ENCODE measurements around the gene ZSCAN20.
A peak's percentile ranks its signal among the peaks of the same experiment; 100 is the strongest.

ZSCAN20 gene

DNA sequence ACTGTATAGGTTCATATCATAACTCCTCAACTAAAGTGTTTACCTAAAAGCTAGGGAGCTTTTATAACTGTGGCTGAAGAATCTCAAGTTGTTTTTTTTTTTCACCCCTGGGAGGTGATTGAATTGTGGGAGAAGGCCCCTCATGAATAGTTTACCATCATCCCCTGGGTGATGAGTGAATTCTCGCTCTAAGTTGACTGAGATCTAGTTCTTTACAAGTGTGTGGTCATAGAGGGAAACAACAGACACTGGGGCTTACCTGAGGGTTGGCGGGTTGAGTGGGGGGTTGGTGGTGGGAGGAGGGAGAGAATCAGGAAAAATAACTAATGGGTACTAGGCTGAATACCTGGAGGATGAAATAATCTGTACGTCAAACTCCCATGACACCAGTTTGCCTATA lies 7.9 kb upstream of the ZSCAN20 start:
- Histone ChIP-seq H3K36me3 (ENCODE audit: control insufficient read depth in 2 of 2, insufficient read depth in 2 of 2, low read length in 2 of 2) (no peaks in the 10 kb centered on the region), H3K4me1 (ENCODE audit: control insufficient read depth, insufficient read depth, low read length) (peaks cover 57% of the 10 kb centered on the region), H3K27me3 (ENCODE audit: control insufficient read depth in 1 of 2, insufficient read depth in 2 of 2, low read length in 2 of 2) (no peaks in the 10 kb centered on the region), H3K4me3 (ENCODE audit: low read length in 2 of 2) (no peak overlapping the region), H3K9ac (ENCODE audit: low read length in 2 of 2) (no peak overlapping the region), H3K27ac (ENCODE audit: low read length) (no peak overlapping the region), H3K9me3 (ENCODE audit: control insufficient read depth in 2 of 2, low read length in 2 of 2) (no peaks in the 10 kb centered on the region)

DNA sequence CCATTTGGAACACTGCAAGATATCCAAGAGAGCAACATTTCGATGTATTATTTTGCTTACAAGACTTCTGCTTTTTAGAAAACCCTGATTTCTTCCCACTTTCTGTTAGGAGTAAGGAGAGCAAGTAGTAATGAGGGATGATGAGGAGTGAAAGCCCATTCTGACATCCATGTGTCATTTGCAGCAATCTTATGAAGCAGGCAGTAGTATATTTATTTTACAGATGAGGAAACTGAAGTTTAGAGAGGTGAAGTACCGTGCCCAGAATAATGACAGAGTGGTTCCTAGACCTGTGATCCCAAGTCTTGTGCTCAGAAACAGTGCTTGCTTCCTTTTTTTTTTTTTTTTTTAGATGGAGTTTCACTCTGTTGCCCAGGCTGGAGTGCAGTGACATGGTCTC lies 7.1 kb upstream of the ZSCAN20 start:
- peaks cover 57% of the 10 kb centered on the region for H3K4me1 ChIP-seq (ENCODE audit: control insufficient read depth, insufficient read depth, low read length)
- no peaks in the 10 kb centered on the region for H3K27me3 ChIP-seq (ENCODE audit: control insufficient read depth in 1 of 2, insufficient read depth in 2 of 2, low read length in 2 of 2)
- no peaks in the 10 kb centered on the region for H3K9me3 ChIP-seq (ENCODE audit: control insufficient read depth in 2 of 2, low read length in 2 of 2)
- no peaks in the 10 kb centered on the region for H3K36me3 ChIP-seq (ENCODE audit: control insufficient read depth in 2 of 2, insufficient read depth in 2 of 2, low read length in 2 of 2)
- no peak overlapping the region for H3K9ac ChIP-seq (ENCODE audit: low read length in 2 of 2)
- H3K27ac ChIP-seq (ENCODE audit: low read length): no peak overlapping the region
- no peak overlapping the region for H3K4me3 ChIP-seq (ENCODE audit: low read length in 2 of 2)

DNA sequence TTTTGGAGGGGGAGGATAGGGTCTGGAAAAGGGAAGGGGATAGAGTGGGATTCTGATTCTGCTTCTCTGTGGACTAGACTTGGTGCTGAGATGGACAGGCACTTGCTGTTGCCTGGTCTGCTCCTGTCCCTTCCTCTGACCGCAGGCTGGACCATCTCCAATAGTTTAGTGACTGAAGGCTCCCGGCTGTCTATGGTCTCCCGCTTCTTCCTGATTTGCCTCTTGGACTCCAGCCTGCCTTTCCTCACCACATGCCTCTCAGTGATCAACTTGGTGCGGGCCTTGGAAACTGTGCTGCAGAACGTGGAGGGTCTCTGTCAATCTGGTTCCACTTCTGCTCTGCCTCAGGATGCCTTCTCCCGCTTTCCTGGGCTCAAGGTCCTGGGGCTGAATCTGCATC lies 6.3 kb upstream of the ZSCAN20 start:
- Histone ChIP-seq H3K9ac (ENCODE audit: low read length in 2 of 2) (no peak overlapping the region), H3K4me3 (ENCODE audit: low read length in 2 of 2) (no peak overlapping the region), H3K9me3 (ENCODE audit: control insufficient read depth in 2 of 2, low read length in 2 of 2) (no peaks in the 10 kb centered on the region), H3K27ac (ENCODE audit: low read length) (no peak overlapping the region), H3K27me3 (ENCODE audit: control insufficient read depth in 1 of 2, insufficient read depth in 2 of 2, low read length in 2 of 2) (no peaks in the 10 kb centered on the region), H3K36me3 (ENCODE audit: control insufficient read depth in 2 of 2, insufficient read depth in 2 of 2, low read length in 2 of 2) (no peaks in the 10 kb centered on the region), H3K4me1 (ENCODE audit: control insufficient read depth, insufficient read depth, low read length) (peaks cover 58% of the 10 kb centered on the region)

DNA sequence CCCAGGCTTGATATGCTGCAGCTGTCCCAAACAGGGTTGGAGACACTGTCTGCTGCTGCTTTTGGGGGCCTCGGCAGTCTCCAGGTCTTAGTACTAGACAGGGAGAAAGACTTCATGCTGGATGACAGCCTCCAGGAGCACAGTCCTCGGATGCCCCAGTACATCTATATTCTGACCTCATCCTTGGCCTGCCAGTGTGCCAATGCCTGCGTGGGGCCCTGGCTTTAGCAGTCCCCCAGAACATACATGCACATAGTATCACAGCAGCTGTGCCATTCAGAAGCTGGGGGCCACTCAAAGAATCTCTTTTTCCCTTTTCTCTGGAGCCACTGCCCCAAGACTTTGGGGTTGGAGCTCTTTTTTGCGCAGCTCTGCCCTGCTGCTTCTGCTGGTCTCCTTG lies 4.4 kb upstream of the ZSCAN20 start:
- Histone ChIP-seq H3K4me3 (ENCODE audit: low read length in 2 of 2) (no peak overlapping the region), H3K9me3 (ENCODE audit: control insufficient read depth in 2 of 2, low read length in 2 of 2) (no peaks in the 10 kb centered on the region), H3K36me3 (ENCODE audit: control insufficient read depth in 2 of 2, insufficient read depth in 2 of 2, low read length in 2 of 2) (no peaks in the 10 kb centered on the region), H3K27me3 (ENCODE audit: control insufficient read depth in 1 of 2, insufficient read depth in 2 of 2, low read length in 2 of 2) (no peaks in the 10 kb centered on the region), H3K27ac (ENCODE audit: low read length) (peak overlapping the region; percentile 78), H3K4me1 (ENCODE audit: control insufficient read depth, insufficient read depth, low read length) (peaks cover 62% of the 10 kb centered on the region), H3K9ac (ENCODE audit: low read length in 2 of 2) (peak overlapping the region in 1 of 2 donors; percentile 42)

DNA sequence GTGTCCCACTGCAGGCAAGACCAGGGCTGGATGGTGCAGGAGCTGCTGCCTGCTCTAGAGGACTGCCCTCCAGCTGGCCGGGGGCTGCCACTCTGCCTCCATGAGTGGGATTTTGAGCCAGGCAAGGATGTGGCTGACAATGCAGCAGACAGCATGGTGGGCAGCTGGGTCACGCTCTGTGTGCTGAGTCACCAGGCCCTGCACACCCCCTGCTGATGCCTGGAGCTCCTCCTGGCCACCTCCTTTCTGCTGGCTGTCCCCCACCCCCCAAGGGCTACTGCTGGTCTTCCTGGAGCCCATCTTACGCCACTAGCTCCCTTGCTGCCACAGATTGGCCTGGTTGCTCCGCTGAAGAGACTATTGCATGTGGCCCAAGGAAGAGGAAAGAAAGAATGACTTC lies 3.9 kb upstream of the ZSCAN20 start:
- H3K27me3 ChIP-seq (ENCODE audit: control insufficient read depth in 1 of 2, insufficient read depth in 2 of 2, low read length in 2 of 2): no peaks in the 10 kb centered on the region
- peaks cover 66% of the 10 kb centered on the region for H3K4me1 ChIP-seq (ENCODE audit: control insufficient read depth, insufficient read depth, low read length)
- no peak overlapping the region for H3K4me3 ChIP-seq (ENCODE audit: low read length in 2 of 2)
- H3K9ac ChIP-seq (ENCODE audit: low read length in 2 of 2): peak overlapping the region in 1 of 2 donors; percentile 42
- no peaks in the 10 kb centered on the region for H3K36me3 ChIP-seq (ENCODE audit: control insufficient read depth in 2 of 2, insufficient read depth in 2 of 2, low read length in 2 of 2)
- H3K27ac ChIP-seq (ENCODE audit: low read length): peak overlapping the region; percentile 78
- no peaks in the 10 kb centered on the region for H3K9me3 ChIP-seq (ENCODE audit: control insufficient read depth in 2 of 2, low read length in 2 of 2)

DNA sequence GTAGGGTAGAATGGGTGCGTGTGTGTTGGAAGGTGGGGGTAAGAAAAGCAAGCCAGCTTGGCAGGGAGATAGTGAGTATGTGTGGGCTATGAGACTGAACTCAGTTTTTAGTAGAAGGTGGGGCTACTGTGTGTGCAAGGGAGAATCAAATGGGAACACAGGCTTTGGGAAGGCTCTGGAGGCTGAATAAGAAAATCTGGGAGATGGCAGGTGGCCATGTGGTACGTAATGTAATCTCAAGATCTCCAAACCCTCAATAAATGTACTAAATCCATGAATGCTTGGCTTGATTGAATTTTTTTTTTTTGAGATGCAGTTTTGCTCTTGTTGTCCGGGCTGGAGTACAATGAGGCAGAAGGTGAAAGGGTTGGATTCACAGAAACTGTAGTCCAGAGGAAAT lies 3.5 kb upstream of the ZSCAN20 start:
- Histone ChIP-seq H3K27ac (ENCODE audit: low read length) (peak overlapping the region; percentile 78), H3K9me3 (ENCODE audit: control insufficient read depth in 2 of 2, low read length in 2 of 2) (no peaks in the 10 kb centered on the region), H3K27me3 (ENCODE audit: control insufficient read depth in 1 of 2, insufficient read depth in 2 of 2, low read length in 2 of 2) (no peaks in the 10 kb centered on the region), H3K4me3 (ENCODE audit: low read length in 2 of 2) (no peak overlapping the region), H3K9ac (ENCODE audit: low read length in 2 of 2) (no peak overlapping the region), H3K36me3 (ENCODE audit: control insufficient read depth in 2 of 2, insufficient read depth in 2 of 2, low read length in 2 of 2) (no peaks in the 10 kb centered on the region), H3K4me1 (ENCODE audit: control insufficient read depth, insufficient read depth, low read length) (peaks cover 66% of the 10 kb centered on the region)

DNA sequence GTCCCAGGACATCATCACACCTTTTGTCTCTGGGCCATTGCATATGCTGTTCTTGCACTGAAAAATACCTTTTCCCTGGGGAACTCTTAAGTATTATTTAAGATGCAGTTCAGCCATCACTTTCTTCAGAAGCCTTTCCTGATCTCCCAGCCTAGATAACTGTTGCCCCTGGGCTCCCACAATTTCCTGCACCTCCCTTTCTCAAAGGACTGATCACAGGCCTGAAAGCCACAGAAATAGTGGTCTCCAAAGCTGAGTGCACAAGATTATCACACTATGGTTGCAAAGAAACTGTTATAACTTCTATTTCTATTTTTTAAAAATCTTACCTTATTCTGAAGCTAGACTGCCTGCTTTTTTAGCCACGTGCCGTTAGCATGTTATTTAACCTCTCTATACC lies 2.8 kb upstream of the ZSCAN20 start:
- no peaks in the 10 kb centered on the region for H3K27me3 ChIP-seq (ENCODE audit: control insufficient read depth in 1 of 2, insufficient read depth in 2 of 2, low read length in 2 of 2)
- H3K9me3 ChIP-seq (ENCODE audit: control insufficient read depth in 2 of 2, low read length in 2 of 2): no peaks in the 10 kb centered on the region
- peak overlapping the region; percentile 78 for H3K27ac ChIP-seq (ENCODE audit: low read length)
- peaks cover 66% of the 10 kb centered on the region for H3K4me1 ChIP-seq (ENCODE audit: control insufficient read depth, insufficient read depth, low read length)
- H3K9ac ChIP-seq (ENCODE audit: low read length in 2 of 2): no peak overlapping the region
- no peaks in the 10 kb centered on the region for H3K36me3 ChIP-seq (ENCODE audit: control insufficient read depth in 2 of 2, insufficient read depth in 2 of 2, low read length in 2 of 2)
- no peak overlapping the region for H3K4me3 ChIP-seq (ENCODE audit: low read length in 2 of 2)

DNA sequence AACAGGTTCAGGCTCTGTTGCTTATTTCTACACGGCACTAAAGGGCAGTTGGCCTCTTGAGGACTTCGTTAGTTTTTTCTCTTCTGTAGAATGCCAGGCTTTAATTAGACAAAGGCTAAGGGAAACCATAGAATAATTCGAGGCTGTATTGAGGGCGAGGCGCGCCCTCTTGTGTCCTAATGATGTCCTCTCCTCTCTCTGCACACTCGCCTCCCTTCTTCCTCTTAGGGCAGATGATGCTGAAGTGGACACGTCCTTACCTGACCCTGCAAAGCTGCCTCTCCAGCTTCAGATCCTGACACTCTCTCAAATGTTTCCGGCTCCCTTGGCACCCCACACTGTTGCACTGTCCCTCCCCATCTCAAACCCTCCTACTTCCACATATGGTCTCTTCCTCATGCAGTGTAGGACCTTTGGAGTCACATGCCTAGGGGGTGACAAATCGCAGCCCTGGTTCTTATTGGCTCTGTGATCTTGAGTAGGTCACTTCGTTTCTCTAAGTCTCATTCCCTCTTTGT lies 1.9 kb upstream of the ZSCAN20 start:
- Histone ChIP-seq H3K4me3 (ENCODE audit: low read length in 2 of 2) (peak overlapping the region in 1 of 2 donors; percentile 40), H3K9ac (ENCODE audit: low read length in 2 of 2) (peak overlapping the region in 1 of 2 donors; percentile 62), H3K36me3 (ENCODE audit: control insufficient read depth in 2 of 2, insufficient read depth in 2 of 2, low read length in 2 of 2) (no peaks in the 10 kb centered on the region), H3K27ac (ENCODE audit: low read length) (peak overlapping the region; percentile 78), H3K9me3 (ENCODE audit: control insufficient read depth in 2 of 2, low read length in 2 of 2) (no peaks in the 10 kb centered on the region), H3K4me1 (ENCODE audit: control insufficient read depth, insufficient read depth, low read length) (peaks cover 63% of the 10 kb centered on the region), H3K27me3 (ENCODE audit: control insufficient read depth in 1 of 2, insufficient read depth in 2 of 2, low read length in 2 of 2) (no peaks in the 10 kb centered on the region)

DNA sequence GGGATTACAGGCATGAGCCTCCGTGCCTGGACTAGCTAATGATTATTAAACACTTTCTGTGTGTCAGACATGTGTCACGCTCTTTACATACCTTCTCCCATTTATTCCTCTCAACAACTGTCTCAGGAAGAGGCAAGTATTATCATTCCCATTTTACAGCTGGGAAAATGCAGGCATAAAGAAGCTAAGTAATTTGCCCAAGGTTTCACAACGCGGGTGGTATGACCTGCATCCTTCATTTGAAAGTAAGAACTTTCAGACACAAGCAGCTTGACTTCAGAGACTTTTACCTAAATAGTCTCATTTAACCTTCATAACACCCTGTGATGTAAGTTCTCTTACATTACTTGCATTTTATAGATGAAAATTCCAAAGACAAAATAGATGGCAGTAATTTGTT lies 1.0 kb upstream of the ZSCAN20 start:
- peak overlapping the region; percentile 78 for H3K27ac ChIP-seq (ENCODE audit: low read length)

DNA sequence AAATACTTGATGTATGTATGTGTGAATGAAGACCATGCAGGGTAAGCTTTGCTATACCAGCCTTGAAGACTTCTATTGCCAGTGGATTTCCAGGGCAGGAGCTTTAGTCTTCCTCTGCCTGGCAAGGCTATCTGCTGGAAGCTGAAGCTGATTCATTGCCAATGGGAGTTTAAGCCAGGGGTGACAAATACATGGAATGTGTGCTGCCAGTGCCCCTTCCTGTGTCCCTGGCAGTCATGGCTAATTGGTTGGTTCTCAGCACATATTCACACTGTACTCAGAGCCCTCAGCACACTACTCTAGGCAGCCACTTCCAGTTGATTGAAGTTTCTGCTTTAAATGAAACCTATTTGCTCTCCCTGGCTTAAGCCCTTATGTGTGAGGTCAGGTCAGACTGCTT lies 1.5 kb downstream of the ZSCAN20 start:
- no peak overlapping the region for H3K9ac ChIP-seq (ENCODE audit: low read length in 2 of 2)
- H3K9me3 ChIP-seq (ENCODE audit: control insufficient read depth in 2 of 2, low read length in 2 of 2): no peaks in the 10 kb centered on the region
- no peaks in the 10 kb centered on the region for H3K36me3 ChIP-seq (ENCODE audit: control insufficient read depth in 2 of 2, insufficient read depth in 2 of 2, low read length in 2 of 2)
- no peak overlapping the region for H3K4me3 ChIP-seq (ENCODE audit: low read length in 2 of 2)
- H3K4me1 ChIP-seq (ENCODE audit: control insufficient read depth, insufficient read depth, low read length): peaks cover 34% of the 10 kb centered on the region
- H3K27ac ChIP-seq (ENCODE audit: low read length): no peak overlapping the region
- no peaks in the 10 kb centered on the region for H3K27me3 ChIP-seq (ENCODE audit: control insufficient read depth in 1 of 2, insufficient read depth in 2 of 2, low read length in 2 of 2)

More for the DNA sequence above, 1.0 kb upstream of the ZSCAN20 start:
- no peaks in the 10 kb centered on the region for H3K9me3 ChIP-seq (ENCODE audit: control insufficient read depth in 2 of 2, low read length in 2 of 2)
- peak overlapping the region in 1 of 2 donors; percentile 59 for H3K9ac ChIP-seq (ENCODE audit: low read length in 2 of 2)
- no peaks in the 10 kb centered on the region for H3K36me3 ChIP-seq (ENCODE audit: control insufficient read depth in 2 of 2, insufficient read depth in 2 of 2, low read length in 2 of 2)
- H3K4me3 ChIP-seq (ENCODE audit: low read length in 2 of 2): no peak overlapping the region
- H3K27me3 ChIP-seq (ENCODE audit: control insufficient read depth in 1 of 2, insufficient read depth in 2 of 2, low read length in 2 of 2): no peaks in the 10 kb centered on the region
- peaks cover 56% of the 10 kb centered on the region for H3K4me1 ChIP-seq (ENCODE audit: control insufficient read depth, insufficient read depth, low read length)

DNA sequence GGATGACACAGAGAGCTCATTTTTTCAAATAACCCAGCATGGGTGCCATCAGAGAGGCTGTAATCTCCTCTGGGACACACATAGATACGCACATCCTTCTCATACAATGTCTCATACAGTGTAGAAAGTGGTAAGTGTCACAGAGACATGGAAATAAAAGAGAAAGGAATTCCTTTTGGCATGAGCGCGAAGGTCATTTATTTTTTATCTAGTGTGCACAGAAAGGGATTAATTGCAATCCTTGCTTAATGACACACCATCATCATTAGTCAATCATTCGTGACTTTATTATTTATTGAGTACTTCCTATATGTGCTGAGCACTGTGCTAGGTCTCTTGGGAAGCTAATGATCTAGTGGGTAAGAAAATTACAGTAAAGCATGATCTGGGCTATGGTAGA lies 5.0 kb downstream of the ZSCAN20 start:
- peaks cover 4% of the 10 kb centered on the region for H3K4me1 ChIP-seq (ENCODE audit: control insufficient read depth, insufficient read depth, low read length)
- H3K27me3 ChIP-seq (ENCODE audit: control insufficient read depth in 1 of 2, insufficient read depth in 2 of 2, low read length in 2 of 2): no peaks in the 10 kb centered on the region
- H3K27ac ChIP-seq (ENCODE audit: low read length): no peak overlapping the region
- H3K36me3 ChIP-seq (ENCODE audit: control insufficient read depth in 2 of 2, insufficient read depth in 2 of 2, low read length in 2 of 2): peaks cover 8 to 12% of the 10 kb centered on the region in 2 donors
- H3K9me3 ChIP-seq (ENCODE audit: control insufficient read depth in 2 of 2, low read length in 2 of 2): no peaks in the 10 kb centered on the region
- H3K4me3 ChIP-seq (ENCODE audit: low read length in 2 of 2): no peak overlapping the region
- H3K9ac ChIP-seq (ENCODE audit: low read length in 2 of 2): no peak overlapping the region

Measured in stomach smooth muscle (tissue), 2 donors.